ENCODE measurements around the gene ANKRD53.

ANKRD53 gene

DNA sequence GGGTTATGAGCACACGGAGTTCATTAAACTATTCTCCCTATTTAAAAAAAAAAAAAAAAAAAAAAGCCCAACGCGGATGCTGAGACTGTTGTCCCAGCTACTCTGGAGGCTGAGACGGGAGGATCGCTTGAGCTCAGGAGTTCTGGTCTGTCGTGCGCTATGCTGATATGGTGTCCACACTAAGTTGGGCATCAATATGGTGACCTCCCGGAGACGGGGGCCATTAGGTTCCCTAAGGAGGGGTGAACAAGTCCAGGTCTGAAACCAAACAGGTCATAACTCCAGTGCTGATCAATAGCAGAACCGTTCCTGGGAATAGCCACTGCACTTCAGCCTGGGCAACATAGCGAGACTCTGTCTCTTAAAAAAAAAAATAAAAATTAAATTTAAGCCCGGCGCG is 12.9 kb upstream of the ANKRD53 start:
- DNase-seq = no peak

DNA sequence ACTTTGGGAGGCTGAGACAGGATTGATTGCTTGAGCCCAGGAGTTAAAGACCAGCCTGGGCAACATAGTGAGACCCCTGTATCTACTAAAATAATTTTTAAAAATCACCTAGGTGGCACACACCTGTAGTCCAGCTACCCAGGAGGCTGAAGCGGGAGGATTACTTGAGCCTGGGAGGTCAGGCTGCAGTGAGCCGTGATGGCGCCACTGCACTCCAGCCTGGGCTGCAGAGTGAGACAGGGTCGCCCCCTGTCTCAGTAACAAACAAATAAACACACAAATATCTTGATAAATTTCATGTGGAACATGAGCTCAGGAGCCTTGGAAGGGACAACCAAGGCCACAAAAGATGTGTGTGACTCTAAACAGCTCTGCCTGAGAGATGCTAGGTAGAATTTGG is 11.7 kb upstream of the ANKRD53 start:
- no peak for DNase-seq

DNA sequence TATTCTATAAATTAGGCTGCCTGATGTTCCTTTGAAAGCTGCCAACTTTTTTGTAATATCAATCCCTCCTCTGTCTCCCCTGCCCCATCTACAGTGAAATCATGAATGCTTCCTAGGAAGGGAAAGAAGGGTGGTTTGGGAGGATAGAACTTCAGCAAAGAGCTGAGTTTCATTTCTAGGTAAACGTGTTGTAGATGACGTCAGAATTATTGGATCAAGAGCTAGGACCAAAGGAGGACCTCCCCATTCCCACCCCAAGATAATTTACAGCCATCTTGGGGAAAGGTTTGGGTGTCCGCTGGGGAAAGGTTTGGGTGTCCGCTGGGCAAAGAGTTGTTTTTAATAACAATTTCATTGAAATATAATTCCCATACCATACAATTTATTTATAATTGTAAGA is 11.2 kb upstream of the ANKRD53 start:
- no peak for DNase-seq

DNA sequence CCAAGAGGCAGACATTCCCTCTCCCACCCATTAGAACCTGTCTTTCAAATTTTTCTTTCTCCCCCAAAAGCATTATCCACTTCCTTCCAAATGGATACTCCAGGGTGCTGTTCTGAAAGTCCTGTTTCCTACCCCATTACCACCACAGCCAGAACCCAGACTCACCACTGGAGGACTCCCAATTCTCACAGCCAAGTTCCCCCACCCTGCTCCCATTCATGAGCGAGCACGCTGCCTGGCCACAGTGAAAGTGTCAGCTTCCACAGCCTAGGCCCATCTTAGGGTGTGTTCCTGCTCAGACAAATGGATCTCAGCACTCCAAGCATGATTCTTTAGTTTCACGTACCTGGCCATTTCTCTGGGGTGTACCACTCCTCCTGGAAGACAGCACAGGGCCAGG is 3.8 kb upstream of the ANKRD53 start:
- no peak for DNase-seq

DNA sequence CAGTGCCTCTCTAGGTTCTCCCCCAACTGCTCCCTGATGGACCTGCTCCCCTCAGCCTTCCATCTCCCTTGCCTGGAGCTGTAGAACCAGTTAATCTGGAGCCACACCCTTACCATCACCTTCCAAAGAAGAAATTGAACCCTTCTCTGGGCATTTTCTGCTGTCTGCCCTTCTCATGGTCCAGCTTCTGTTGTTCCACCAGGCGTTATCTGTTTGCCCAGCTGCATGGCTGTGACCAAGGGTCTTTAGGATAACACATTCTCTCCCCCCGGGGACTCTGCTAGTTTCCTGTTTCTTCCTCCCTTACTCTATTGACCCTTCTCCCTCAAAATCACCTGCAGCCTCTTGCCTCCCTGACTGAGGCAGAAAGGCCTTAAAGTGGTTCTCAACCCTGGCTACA is 3.2 kb upstream of the ANKRD53 start:
- no peak for DNase-seq

DNA sequence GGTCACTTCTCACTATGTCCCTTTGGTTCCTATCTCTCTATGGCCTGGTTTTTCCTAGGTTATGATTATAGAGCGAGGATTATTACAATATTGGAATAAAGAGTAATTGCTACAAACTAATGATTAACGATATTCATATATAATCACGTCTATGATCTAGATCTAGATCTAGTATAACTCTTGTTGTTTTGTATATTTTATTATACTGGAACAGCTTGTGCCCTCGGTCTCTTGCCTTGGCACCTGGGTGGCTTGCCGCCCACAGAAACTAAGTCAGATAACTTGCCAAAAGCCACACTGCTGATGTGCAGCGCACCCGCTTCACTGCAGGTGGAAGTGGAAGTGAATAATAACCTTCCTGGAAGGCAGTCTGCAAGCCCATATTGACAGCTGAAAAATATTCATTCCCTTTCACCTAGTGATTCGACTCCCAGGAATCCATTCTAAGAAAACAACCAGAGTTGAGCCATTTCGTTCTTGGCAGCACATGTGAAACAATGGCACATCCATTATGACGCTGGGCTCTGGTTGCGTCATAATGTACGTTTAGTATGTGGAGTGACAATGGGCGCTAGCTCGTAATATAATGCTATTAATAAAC is 725 bp upstream of the ANKRD53 start:
- DNase-seq = peak; percentile 82

DNA sequence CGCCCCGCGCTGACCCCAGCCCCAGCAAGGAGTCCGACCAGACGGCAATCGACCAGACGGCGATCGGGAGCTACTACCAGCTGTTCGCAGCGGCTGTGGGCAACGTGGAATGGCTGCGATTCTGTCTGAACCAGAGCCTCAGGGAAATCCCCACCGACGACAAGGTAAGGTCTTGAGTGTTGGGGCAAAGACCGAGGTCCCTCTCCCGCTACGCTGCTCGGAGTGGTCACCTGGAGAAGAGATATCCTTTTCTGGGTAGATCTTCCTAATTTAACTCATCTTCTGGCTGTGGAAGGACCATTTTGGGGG is 704 bp downstream of the ANKRD53 start:
- no peak for DNase-seq

DNA sequence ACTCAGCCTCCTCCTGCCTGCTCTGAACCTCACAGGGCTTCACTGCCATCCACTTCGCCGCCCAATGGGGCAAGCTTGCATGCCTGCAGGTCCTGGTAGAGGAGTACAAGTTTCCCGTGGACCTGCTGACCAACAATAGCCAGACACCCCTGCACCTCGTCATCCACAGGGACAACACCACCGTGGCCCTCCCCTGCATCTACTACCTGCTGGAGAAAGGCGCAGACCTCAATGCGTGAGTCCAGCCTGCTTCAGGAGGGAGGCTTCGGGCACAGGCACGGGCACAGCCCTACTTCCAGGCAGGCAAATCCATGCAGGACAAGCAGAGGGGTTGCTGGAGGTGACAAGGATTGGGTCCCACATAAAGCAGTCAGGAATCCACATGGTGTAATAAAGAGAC is 1.2 kb downstream of the ANKRD53 start:
- no peak for DNase-seq

DNA sequence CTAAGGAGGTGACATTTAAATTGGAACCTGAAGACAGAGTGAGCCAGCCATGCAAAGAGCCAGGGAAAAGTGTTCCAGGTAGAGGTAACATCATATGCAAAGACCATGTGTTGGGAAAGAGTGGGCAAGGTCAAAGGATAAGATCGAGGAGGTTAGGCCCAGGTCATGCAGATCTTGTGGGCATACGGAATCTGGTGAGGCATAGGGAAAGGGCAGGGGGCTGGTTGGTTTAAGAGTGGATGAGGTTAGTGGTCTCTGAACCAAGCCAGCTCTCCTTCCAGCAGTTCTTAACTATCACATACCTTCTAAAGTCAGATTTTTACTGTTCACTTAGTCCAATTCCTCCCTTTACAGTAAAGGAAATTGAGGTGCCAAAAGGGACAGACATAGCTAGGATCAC is 3.0 kb downstream of the ANKRD53 start:
- DNase-seq = no peak

DNA sequence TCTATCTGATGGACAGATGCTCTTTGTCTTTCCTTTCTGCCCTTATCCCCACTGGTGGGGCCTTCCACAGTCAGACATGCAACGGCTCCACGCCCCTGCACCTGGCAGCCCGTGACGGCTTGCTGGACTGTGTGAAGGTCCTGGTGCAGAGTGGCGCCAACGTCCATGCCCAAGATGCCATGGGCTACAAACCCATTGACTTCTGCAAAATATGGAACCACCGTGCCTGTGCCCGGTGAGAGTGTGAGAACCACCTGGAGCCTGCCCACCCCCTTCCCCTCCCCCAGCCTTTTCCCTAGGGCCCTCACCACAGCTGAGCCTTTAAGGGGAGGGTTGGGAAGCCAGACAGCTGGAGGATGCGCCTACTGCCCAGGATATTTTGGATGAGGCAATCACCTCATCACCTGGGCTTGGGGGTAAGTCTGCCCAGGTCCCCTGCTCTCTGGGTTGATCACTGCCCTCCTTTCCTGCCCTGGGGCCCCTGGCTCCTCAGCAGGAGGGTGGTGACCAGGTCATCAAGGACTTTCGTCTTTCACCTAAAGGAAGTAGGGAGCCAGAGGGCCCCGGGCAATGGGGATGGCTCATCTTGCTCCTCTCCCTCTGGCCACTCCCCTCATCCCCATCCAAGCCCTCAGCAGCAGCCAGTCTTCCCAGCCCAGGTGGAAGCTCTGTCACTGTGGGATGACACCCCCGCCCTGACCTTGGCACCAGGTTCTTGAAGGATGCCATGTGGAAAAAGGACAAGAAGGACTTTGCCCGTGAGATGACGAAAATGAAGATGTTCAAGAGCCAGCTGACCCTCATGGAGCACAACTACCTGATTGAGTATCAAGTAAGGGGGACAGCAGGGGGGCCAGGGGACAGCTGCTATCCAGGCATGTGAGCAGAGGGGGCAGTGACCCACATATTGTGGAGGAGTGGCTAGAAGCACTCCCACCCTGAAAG is 3.7 kb downstream of the ANKRD53 start:
- no peak for DNase-seq

DNA sequence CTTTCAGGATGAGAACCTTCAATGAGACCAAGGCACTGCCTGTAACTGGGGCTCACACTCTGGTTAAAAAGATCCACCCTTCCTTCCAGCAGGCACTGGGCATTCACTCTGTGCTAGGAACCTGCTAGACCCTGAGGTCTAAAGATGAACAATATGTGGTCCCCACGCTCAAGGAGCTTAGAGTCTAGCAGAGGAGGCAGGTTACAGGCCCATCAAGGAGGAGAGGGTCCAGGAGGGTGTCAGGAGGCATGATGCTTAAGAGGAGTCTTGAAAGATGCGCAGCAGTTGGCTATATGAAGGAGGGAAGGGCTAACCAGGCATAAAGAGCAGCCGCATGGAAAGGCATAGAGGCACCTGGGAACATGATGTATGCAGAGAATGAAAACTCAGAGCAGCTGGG is 4.5 kb downstream of the ANKRD53 start:
- no peak for DNase-seq

DNA sequence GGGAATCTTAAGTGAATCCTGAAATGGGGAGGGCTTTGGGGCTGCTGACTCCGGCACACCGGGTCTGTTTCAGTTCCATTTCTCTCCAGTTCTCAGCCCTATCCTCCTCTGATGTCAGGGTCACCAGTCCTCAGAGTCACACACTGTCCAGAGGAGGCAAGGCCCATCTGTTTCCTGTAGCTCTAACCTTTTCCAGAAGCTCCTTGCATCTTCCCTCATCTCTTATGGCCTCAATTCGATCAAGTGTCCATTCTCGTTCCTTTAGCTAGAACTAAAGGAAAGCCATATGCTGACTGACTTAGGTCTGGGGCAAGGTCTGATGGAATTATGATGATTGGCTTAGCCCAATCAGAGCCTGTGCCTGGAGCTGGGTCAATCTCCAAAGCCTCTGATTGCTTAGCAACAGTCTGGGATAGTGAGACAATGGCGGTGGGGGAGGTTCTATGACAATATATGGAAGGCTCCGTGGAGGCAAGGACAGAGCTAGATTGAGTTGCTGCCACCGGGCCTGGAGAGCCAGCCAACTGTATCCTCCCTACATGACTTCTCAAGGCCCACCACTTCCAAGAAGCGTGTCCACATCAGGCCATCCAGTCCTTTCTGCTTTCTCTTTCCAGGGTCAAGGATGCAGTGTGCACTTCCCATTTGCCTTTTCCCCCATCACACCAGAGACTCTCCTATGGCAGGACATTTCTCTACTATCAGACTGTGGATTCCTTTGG is 5.2 kb downstream of the ANKRD53 start:
- no peak for DNase-seq

DNA sequence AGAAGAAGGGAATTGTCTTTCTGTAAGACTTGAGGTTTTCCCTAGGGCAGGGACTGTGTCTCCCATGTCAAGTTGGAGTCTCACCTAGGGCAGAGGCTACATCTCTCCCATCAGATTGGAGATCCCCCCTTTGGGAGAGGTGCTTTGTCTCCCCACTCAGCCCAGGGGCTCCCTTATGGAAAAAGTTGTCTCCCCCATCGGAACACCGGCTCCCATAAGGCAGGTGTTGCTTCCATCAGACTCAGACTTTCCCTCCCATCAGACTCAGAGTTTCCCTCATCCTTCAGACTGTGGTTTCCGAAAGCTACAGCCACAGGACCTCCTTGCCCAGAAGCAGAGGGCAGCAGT is 5.8 kb downstream of the ANKRD53 start:
- DNase-seq = no peak

DNA sequence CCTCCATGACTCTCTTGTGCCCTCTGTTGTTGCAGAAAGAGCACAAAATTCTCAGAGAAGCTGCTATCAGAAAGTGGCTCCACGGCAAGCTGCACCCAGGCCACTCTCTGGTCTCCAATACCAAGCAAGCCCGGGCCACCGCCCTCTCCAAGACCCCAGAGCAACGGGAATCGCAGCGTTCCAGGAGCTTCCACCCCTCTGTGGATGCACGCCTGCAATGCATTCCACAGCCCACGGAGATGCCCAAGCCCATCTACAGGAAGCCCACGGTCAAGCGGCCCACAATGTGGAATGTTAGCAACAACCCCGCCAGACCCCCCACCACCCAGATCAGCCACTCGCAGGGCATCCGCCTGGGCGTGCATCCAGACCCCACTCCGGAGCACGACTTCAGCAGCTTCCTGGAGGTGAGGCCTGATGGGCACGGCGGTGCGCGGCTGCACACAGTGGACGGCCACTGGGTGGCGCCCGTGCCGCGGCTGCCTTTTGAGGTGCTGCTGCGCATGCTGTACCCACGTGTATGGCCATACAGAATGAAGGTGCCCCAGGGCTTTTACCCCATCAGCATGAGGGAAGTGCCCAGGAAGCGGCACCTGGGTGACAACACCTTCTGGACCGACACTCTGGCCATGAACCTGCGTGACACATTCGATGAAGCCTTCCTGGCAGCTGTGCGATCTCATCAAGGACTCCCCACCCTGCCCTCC is 6.3 kb downstream of the ANKRD53 start:
- DNase-seq = peak; percentile 16

DNA sequence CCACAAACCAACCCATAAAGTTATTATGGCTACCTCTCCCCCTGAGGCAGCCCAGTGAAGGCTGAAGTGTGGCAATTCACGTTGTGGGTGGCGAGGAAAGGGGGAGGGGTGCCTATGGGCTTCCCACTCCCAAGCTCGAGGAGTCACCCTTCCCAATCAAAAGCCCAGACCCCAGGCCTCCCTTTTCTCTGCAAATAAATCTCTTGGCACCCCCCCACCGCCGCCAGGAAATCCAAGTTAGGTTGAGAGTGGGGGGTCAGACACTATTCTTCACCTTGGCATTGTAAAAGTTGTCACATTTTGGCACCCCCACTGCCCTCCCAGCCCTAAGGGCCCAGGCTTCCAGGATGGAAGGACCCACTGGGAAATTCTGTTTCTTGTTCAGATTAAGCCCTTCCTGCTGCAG is 6.9 kb downstream of the ANKRD53 start:
- DNase-seq = no peak

DNA sequence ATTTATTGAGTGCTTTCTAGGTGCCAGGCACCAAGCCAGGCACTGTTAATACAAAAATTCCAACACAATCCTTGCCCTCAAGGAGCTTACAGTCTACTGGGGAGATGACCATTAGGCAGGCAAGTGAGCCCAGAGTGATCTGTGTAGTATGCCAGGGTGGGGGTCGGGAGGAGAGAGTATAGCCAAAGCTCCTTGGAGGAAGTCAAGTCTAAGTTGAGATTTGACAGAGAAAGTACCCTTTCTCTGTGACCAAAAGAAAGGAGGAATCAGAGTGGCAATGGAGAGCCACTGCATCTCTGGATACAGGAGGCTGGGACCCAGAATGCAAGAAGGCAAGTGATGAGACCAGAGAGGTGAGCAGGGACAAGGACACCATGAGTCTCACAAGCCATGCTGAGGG is 7.5 kb downstream of the ANKRD53 start:
- DNase-seq = no peak

DNA sequence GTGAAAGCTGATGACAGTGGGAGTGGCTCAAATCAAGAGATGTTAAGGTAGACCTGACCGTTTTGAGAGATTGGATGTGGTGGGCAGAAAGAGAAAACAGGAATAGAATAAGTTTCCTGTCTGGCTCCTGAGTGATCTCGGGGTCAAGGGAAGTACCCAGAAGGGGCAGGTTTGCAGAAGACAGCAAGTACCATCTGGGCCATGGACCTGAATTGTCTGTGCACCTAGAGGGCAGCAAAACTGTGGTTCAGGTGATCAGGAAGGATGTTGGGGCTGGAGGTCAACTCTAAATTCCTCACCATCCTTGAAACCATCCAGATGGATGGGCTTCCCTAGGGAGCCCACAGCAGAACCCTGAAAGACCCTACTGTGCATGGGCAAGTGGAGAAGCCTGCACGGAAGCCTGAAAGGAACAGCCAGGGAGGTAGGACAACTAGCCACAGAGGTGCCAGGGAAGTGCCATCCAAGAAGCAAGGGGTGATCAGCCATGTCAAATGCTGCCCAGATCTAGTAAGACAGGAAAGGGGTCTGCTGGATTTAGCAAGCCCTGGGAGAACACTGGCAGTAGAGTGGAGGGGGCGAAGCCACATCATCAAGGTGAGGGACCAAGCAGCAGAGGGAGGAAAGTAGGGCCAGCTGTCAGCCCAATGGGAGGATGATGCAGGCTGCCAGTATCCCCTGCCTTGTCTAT is 8.2 kb downstream of the ANKRD53 start:
- no peak for DNase-seq

DNA sequence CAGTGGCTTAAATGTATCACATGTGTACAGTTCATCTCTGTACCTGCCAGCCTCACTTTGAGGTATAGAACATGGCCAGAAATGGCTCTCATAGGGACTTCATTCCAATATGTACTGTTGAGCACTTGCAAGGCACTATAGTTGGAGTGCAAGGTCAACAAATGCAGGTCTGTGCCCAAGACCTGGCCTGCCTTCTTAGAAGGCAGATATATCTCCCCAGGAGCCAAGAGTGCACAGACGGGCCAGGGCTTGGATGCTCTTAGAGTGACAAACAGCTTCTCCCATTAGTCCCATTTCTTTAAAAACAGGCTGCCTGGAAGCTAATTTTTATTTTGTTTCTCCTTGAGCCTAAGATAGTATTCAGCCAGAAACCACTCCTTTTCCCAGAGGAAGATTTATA is 9.0 kb downstream of the ANKRD53 start:
- DNase-seq = no peak

DNA sequence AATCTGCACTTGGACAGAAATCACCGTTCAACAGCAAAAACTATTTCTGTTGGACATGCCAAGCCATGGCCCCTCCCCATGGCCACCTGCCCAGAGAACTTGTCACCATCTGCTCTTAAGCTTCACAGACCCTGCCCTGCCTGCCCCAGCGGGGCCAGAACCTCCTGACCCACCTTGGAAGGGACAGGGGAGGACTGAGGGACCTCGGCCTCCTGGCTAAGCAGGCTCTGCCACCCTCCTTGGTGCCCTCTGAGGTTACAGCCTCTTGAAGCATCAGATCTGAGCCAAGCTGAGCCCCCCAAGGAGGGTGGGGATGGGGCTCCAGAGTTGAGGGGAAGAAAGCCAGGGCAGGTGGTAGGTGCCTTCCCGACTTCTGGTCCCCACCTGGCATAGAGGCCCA is 9.7 kb downstream of the ANKRD53 start:
- no peak for DNase-seq

DNA sequence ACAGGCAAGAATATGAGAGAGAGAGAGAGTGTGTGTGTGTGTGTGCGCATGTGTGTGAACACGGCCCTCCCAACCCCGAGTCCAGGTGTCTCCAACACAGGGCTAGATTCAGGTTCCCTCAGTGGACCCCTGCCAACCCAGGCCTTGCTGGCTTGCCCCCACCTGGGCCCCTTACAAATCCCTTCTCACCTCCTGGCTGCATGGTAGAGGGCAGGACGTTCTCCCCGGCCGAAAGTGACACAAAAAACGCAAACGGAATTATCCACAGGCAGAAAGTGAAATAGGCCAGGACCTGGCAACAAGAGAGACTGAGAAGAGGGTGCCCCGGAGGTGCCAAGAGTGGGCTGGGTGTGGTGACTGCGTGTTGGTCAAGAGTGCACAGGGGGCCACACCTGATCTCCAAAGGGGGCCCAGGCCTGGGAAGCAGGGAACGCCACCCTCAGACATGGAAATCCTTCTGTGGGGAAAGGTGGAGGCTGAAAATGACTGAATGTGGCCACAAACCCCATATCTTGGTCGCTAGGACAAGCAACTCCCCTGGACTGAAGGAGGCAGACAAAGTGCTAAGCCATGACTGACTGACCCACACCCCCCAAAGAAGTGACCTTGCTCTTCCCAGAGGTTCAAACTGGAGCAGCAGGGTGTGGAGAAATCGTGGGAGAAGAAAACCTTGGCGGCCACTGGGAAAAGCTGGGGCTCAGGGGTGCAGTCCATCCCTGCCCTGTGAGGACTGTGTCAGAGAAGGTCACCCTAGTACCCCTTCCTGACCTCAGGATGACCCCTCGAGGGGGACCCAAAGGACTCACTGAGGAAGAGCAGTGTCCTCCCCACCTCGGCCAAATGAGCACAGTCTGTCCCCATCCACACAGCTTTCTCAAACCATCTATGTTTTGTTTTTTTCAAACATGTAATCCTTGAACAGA is 10.6 kb downstream of the ANKRD53 start:
- no peak for DNase-seq

DNA sequence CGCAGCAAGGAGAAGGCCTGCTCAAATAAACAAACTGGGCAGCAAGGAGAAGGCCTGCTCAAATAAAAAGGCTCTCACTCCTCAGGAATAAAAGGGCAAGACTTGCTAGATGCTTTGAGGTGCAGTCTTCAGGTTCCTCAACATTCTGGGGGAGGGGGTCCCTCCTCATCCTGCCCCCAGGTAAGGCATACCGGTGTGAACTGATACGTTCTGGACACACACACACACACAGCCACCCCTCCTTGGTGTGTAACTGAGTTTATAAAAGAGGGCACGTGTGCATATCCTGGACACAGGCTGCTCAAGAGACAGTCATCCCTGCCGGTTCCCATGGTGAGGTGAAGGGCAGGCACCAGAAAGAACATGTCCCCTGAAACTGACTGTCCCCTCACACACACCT is 11.8 kb downstream of the ANKRD53 start:
- DNase-seq = no peak

DNA sequence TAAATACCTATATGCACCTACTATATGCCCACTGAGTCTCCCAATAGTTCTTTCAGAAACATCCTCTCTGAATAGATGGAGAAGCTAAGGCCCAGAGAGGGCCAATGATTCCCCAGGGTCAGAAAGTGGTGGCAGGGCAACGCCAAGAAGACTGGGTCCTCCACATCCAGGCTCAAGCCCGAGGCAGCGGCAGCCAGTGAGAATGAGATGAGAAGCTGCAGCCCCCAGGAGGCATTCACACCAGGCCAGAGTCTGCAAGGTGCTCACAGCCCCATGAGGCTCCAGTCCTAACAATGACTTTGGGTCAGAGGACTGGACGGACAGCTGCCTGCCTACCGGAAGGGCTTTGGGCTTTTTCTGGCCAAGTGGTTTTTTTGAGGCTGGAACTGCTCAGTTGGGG is 12.7 kb downstream of the ANKRD53 start:
- no peak for DNase-seq

Measured in fibroblast of skin of abdomen (primary cell).